Measurements from ENCODE around the gene SLX4.

DNA sequence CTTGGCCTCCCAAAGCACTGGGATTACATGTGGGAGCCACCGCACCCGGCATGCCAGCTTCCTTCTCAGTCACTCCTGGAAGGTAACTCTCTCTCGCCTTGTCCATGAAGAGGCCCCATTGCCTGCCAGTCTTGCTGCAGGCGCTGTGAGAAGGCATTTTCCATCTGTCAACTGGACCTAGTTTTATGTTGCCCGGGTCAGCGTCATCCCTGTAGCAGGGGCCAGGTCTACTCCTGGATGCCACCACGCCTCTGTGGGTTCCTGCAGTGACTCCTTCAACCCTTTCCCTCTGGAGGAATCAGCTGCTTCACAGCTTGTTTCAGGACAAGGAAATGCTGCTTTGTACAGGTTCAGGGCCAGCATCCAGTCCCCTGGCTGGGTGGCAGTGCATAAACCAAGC lies 31.6 kb downstream of the SLX4 start:
- TF ChIP-seq EZH2 (IDR thresholded peaks at IDR 0.05; ENCODE audit: low read length, unreplicated experiment) (no peak), EZH2phosphoT487 (IDR thresholded peaks at IDR 0.05; ENCODE audit: borderline replicate concordance, low read length) (no peak)

Data from PC-3 (cell line).